ENCODE results near the gene PPM1H.

Gene PPM1H

GRCh38 chr12:62934799-62935674, at the start of gene PPM1H:
TSS of gene PPM1H (minus strand) at chr12:62935150. CDS start at chr12:62934736, 414 bp downstream.
- peak; percentile 69 for DNase-seq (ENCODE audit: extremely low spot score)
- ChIA-PET CTCF (interaction anchor here (1.2 to 1.5 kb wide), 4 partner anchors 10 to 725 kb away, joined by 3 to 4 read pairs (median 3); no protein-coding TSS in a partner anchor), POLR2A (no interaction called here)
- TF ChIP-seq CTCF (IDR thresholded peaks at IDR 0.05; ENCODE audit: control extremely low read depth, extremely low read depth, low read depth, missing control alignments) = peak; percentile 7

- peak; percentile 7 for TF ChIP-seq CTCF (IDR thresholded peaks at IDR 0.05; ENCODE audit: control extremely low read depth, extremely low read depth, low read depth, missing control alignments)
- ChIA-PET POLR2A (no interaction called here), CTCF (interaction anchor here (0.8 kb wide), 1 partner anchor 10 kb away, joined by 3 read pairs; no protein-coding TSS in a partner anchor)
- DNase-seq (ENCODE audit: extremely low spot score) = no peak
Measured at GRCh38 chr12:62983594-62983993, 48.6 kb upstream of the PPM1H start.

- ChIA-PET POLR2A (no interaction called here), CTCF (no interaction called here)
- no peak for TF ChIP-seq CTCF (IDR thresholded peaks at IDR 0.05; ENCODE audit: control extremely low read depth, extremely low read depth, low read depth, missing control alignments)
- no peak for DNase-seq (ENCODE audit: extremely low spot score)
Measured at GRCh38 chr12:62978768-62979167, 43.8 kb upstream of the PPM1H start.

DNA sequence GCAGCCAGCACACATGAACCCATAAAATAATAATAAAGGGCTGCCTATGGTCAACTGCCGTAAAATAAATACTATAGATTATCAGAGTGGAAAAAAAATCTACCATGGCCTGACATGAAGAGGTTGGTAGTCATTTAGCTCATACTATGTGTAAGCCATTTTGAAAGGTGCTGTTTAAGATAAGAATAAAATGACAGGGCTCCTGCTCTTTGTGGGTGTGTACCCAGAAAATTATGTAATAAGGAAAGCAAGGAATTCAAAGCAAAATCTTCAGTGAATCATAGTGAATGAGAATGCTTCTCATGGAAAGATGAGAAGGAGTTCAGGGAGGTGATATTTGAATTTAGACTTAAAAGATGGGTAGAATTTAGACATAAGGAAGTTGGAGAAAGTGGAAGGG, 42.9 kb upstream of the PPM1H start:
- CTCF ChIA-PET = no interaction called here
- POLR2A ChIA-PET = no interaction called here
- no peak for TF ChIP-seq CTCF (IDR thresholded peaks at IDR 0.05; ENCODE audit: control extremely low read depth, extremely low read depth, low read depth, missing control alignments)
- DNase-seq (ENCODE audit: extremely low spot score) = no peak

- TF ChIP-seq CTCF (IDR thresholded peaks at IDR 0.05; ENCODE audit: control extremely low read depth, extremely low read depth, low read depth, missing control alignments) = no peak
- ChIA-PET CTCF (no interaction called here), POLR2A (no interaction called here)
- no peak for DNase-seq (ENCODE audit: extremely low spot score)
Measured at GRCh38 chr12:62977418-62977817, 42.5 kb upstream of the PPM1H start.

- no peak for DNase-seq (ENCODE audit: extremely low spot score)
- ChIA-PET CTCF (no interaction called here), POLR2A (no interaction called here)
- TF ChIP-seq CTCF (IDR thresholded peaks at IDR 0.05; ENCODE audit: control extremely low read depth, extremely low read depth, low read depth, missing control alignments) = no peak
Measured at GRCh38 chr12:62976110-62976662, 41.2 kb upstream of the PPM1H start.
